Colonic mucosa (tissue), 4 donors: Measurements from ENCODE around the gene TMEM238L. TPM values are rescaled to one million over a fixed set of nuclear protein-coding genes. Genes with fewer than 3 reads are reported as not detected.

Experiments
- DNase-seq: peaks from one replicate; pipeline ENCODE4 v3.0.0-alpha.2; 2020
- H3K27ac ChIP-seq: fragments of 200-600 bp; one replicate; pipeline ENCODE4 v1.8.0; 2021
- H3K27me3 ChIP-seq: fragments of 200-600 bp; one replicate; pipeline ENCODE4 v1.8.0; 2021
- H3K36me3 ChIP-seq: fragments of 200-600 bp; one replicate; pipeline ENCODE4 v1.8.0; 2021
- H3K4me1 ChIP-seq: fragments of 200-600 bp; one replicate; pipeline ENCODE4 v1.8.0; 2021; ENCODE audit warnings: mild to moderate bottlenecking
- H3K4me3 ChIP-seq: fragments of 200-600 bp; one replicate; pipeline ENCODE4 v1.8.0; 2021
- H3K9ac ChIP-seq, 2 donors: one replicate each; pipeline ENCODE4 v1.7.0; 2013; ENCODE audit warnings: control low read depth in 2 of 2, low read depth in 2 of 2, low read length in 2 of 2
- H3K9me3 ChIP-seq: fragments of 200-600 bp; one replicate; pipeline ENCODE4 v1.8.0; 2021
- CTCF ChIP-seq: fragments of 200-600 bp; IDR thresholded peaks from one replicate; pipeline ENCODE4 v1.8.0; 2022; ENCODE audit warnings: antibody characterized with exemption, mild to moderate bottlenecking
- intact Hi-C: fragments of 100-400 bp; cut with DNase I; formaldehyde crosslinking; loops from one replicate; pipeline ENCODE4 v1.14.1; 2022
- total RNA-seq, 2 donors: library from RNA; stranded (reverse); fragmentation: NEBNext Ultra II Directional in 1 of 2; extraction: Animal tissue kit (Norgen Biotek cat#: 25700) in 1 of 2; gene quantifications; one replicate each; pipeline ENCODE4 v1.2.1, GENCODE V29; 2021
- donor health status: healthy.
- donor health status: DM: no; HTN: no; CAD: no.
- donor health status: DM: no; HTN: no; CAD: no.

Gene TMEM238L
- total RNA-seq, 2 donors from 2014 or later: 63.1 to 68.8 TPM

GRCh38 chr17:10769840-10770239 is 34.1 kb downstream of the TMEM238L start:
- Histone ChIP-seq H3K9ac (no peak overlapping the region), H3K36me3 (no peaks in the 10 kb centered on the region), H3K4me3 (no peak overlapping the region), H3K27ac (no peak overlapping the region), H3K9me3 (no peaks in the 10 kb centered on the region), H3K27me3 (no peaks in the 10 kb centered on the region), H3K4me1 (no peaks in the 10 kb centered on the region)
- intact Hi-C loops: loop anchor here (5.0 kb wide), 1 partner anchor 77 kb away; no protein-coding TSS in a partner anchor
- no peak for DNase-seq
- no peak for TF ChIP-seq CTCF

- Histone ChIP-seq H3K9ac (no peak overlapping the region), H3K4me1 (no peaks in the 10 kb centered on the region), H3K4me3 (no peak overlapping the region), H3K36me3 (no peaks in the 10 kb centered on the region), H3K27me3 (no peaks in the 10 kb centered on the region), H3K27ac (no peak overlapping the region), H3K9me3 (no peaks in the 10 kb centered on the region)
- no peak for TF ChIP-seq CTCF
- intact Hi-C loops: loop anchor here (5.0 kb wide), 1 partner anchor 78 kb away; no protein-coding TSS in a partner anchor
- no peak for DNase-seq
Measured at GRCh38 chr17:10768750-10769251, 35.1 kb downstream of the TMEM238L start.

- no peaks in the 10 kb centered on the region for H3K36me3 ChIP-seq
- H3K27ac ChIP-seq: no peak overlapping the region
- DNase-seq: no peak
- H3K27me3 ChIP-seq: no peaks in the 10 kb centered on the region
- no peaks in the 10 kb centered on the region for H3K9me3 ChIP-seq
- TF ChIP-seq CTCF: no peak
- H3K4me1 ChIP-seq: no peaks in the 10 kb centered on the region
- intact Hi-C loops: loop anchor here (5.0 kb wide), 1 partner anchor 80 kb away; no protein-coding TSS in a partner anchor
- H3K9ac ChIP-seq: no peak overlapping the region
- no peak overlapping the region for H3K4me3 ChIP-seq
Measured at GRCh38 chr17:10767232-10767631, 36.7 kb downstream of the TMEM238L start.

GRCh38 chr17:10762037-10762436 is 41.9 kb downstream of the TMEM238L start:
- no peak overlapping the region for H3K4me3 ChIP-seq
- H3K36me3 ChIP-seq: no peaks in the 10 kb centered on the region
- H3K4me1 ChIP-seq: no peaks in the 10 kb centered on the region
- no peak for DNase-seq
- H3K9ac ChIP-seq: no peak overlapping the region
- no peak for TF ChIP-seq CTCF
- H3K9me3 ChIP-seq: no peaks in the 10 kb centered on the region
- no peaks in the 10 kb centered on the region for H3K27me3 ChIP-seq
- intact Hi-C loops: no loop called here
- H3K27ac ChIP-seq: no peak overlapping the region

- no peak for DNase-seq
- Histone ChIP-seq H3K9ac (no peak overlapping the region), H3K4me1 (no peaks in the 10 kb centered on the region), H3K4me3 (no peak overlapping the region), H3K36me3 (no peaks in the 10 kb centered on the region), H3K9me3 (no peaks in the 10 kb centered on the region), H3K27ac (no peak overlapping the region), H3K27me3 (no peaks in the 10 kb centered on the region)
- intact Hi-C loops: no loop called here
- no peak for TF ChIP-seq CTCF
Measured at GRCh38 chr17:10761281-10761680, 42.6 kb downstream of the TMEM238L start.
